Measurements from ENCODE around the gene NPAS3.

The NPAS3 gene

DNA sequence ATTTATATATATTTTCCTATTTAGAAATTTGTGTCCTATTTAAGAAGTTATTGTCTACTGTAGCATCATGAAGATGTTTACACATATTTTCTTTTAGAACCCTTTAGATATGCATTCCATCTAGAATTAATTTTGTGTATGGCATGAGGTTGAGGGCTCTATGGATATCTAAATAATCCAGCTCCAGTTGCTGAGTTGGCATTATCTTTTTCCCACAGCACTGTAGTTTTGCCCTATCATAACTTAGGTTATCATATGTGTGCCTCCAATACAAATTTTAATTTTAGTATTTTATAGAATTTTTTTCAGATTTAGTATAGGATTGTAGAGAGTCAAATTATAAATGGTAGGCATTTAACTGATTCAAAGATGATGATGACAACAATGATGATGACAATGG, 159.3 kb downstream of the NPAS3 start:
- DNase-seq (ENCODE audit: low read depth), result no peak
- H3K4me3 ChIP-seq (ENCODE audit: low read depth, low read length), result no peak overlapping the region
- no peak for TF ChIP-seq CTCF (IDR thresholded peaks at IDR 0.05; ENCODE audit: insufficient read depth, low read depth, low read length, missing control alignments)

DNA sequence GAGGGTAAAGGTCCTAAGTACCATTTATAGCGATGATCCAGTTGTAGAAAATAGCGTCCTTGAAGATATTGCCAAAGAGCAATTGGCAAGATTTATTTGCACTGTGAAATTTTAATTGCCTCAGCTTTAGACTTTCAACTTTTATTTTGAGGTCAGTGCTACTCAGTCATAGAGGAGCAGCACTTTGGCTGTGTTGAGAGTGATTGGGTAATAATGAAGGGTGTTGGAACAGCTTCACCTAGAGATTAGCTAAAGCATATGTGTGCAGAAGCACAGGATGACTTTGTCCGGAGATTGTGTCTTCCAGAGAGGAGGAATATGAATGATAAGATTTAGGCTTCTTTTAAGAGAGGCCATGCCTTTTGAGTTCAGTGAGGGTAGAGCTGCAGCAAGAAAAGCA, 164.8 kb downstream of the NPAS3 start:
- no peak overlapping the region for H3K4me3 ChIP-seq (ENCODE audit: low read depth, low read length)
- no peak for TF ChIP-seq CTCF (IDR thresholded peaks at IDR 0.05; ENCODE audit: insufficient read depth, low read depth, low read length, missing control alignments)
- DNase-seq (ENCODE audit: low read depth), result no peak

- DNase-seq (ENCODE audit: low read depth), result no peak
- no peak for TF ChIP-seq CTCF (IDR thresholded peaks at IDR 0.05; ENCODE audit: insufficient read depth, low read depth, low read length, missing control alignments)
- no peak overlapping the region for H3K4me3 ChIP-seq (ENCODE audit: low read depth, low read length)
These were observed 165.3 kb downstream of the NPAS3 start for GRCh38 chr14:33103966-33104365.

DNA sequence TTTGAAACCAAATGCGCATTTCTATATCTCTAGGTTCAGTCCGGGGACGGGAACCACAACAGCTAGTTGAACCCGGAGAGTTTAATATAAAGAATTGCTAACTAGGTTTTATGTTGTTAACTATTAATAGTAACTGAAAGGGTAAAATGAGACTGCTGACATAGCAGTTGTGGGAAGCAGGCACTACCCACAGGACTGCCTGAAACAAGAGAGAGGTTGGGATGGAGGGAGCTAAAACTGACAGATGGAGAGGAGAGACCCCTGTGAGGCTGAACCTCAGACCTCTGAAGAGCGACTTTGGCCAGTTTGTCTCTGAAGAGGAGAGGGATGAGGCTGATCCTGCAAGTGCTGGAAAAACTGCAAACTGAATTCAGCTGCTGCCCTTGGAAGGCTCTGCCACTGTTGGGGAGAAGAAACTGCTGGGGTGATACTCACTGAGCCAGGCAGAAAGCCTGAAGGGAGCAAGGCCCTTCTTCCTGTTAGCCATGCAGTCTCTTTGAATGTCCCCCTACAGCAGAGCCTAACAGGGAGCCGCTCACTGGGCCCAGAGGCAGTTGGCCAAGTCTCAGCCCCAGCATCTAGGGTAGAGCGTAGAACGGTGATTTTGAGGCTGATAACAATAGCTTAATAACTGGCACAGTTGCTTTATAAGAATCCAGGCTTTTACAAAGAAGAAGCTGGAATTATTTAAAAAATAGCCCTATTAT, 172.2 kb downstream of the NPAS3 start:
- TF ChIP-seq CTCF (IDR thresholded peaks at IDR 0.05; ENCODE audit: insufficient read depth, low read depth, low read length, missing control alignments), result no peak
- DNase-seq (ENCODE audit: low read depth), result no peak
- no peak overlapping the region for H3K4me3 ChIP-seq (ENCODE audit: low read depth, low read length)

DNA sequence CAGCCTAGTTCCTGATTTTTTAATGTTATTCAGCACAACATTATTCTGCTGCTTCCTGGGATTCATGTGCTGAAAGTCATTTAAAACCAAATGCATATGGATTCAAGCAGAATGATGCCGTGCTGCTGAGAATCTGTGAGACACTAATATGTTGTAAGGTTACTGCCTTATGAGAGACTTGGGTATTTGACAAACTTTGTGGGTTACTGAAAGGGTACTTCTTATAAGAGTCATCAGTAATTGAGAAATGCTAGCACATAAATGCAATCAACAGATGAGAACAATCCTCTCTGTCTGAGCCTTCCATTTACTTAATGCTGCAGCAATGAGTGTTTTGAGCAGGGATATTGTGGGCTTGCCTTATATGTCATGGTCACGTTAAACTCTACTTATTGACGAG, 175.7 kb downstream of the NPAS3 start:
- no peak for TF ChIP-seq CTCF (IDR thresholded peaks at IDR 0.05; ENCODE audit: insufficient read depth, low read depth, low read length, missing control alignments)
- no peak for DNase-seq (ENCODE audit: low read depth)
- no peak overlapping the region for H3K4me3 ChIP-seq (ENCODE audit: low read depth, low read length)

- TF ChIP-seq CTCF (IDR thresholded peaks at IDR 0.05; ENCODE audit: insufficient read depth, low read depth, low read length, missing control alignments), result no peak
- DNase-seq (ENCODE audit: low read depth), result no peak
- no peak overlapping the region for H3K4me3 ChIP-seq (ENCODE audit: low read depth, low read length)
These were observed 180.0 kb downstream of the NPAS3 start for GRCh38 chr14:33118668-33119067.

GRCh38 chr14:33120341-33120740, 181.7 kb downstream of the NPAS3 start:
- DNase-seq (ENCODE audit: low read depth), result no peak
- TF ChIP-seq CTCF (IDR thresholded peaks at IDR 0.05; ENCODE audit: insufficient read depth, low read depth, low read length, missing control alignments), result no peak

More at GRCh38 chr14:33120341-33120740, 181.7 kb downstream of the NPAS3 start:
- no peak overlapping the region for H3K4me3 ChIP-seq (ENCODE audit: low read depth, low read length)
